OCI-LY1 (cell line): Measurements from ENCODE around the gene OXCT2.
"Not testable (repeated sequence)": the region's sequence is repeated elsewhere in the genome, so short reads cannot be mapped to it uniquely, and the experiment has no call there.

Experiments
- CTCF ChIP-seq: fragments of 200-600 bp; sonication (generic), shearing (Covaris generic); IDR thresholded peaks from 2 replicates; pipeline ENCODE4 v1.5.1; 2017; ENCODE audit warnings: mild to moderate bottlenecking, antibody characterized with exemption, low read length, moderate library complexity, mixed read lengths
- EZH2 ChIP-seq: fragments of 200-600 bp; sonication (generic), shearing (Covaris generic); IDR thresholded peaks from 2 replicates; pipeline ENCODE4 v1.8.0; 2017; ENCODE audit warnings: borderline replicate concordance, mixed run types, mild to moderate bottlenecking, antibody characterized with exemption, low read length, moderate library complexity, mixed read lengths

GRCh38 chr1:39763619-39764374, 7.4 kb downstream of the OXCT2 start:
- not testable (repeated sequence) for TF ChIP-seq CTCF, EZH2
